ENCODE results near the gene ERC1. TPM values are rescaled to one million over a fixed set of nuclear protein-coding genes. Genes with fewer than 3 reads are reported as not detected.

Gene ERC1
- total RNA-seq, 2 experiments from 2014 or later, result 21.7 to 27.0 TPM

GRCh38 chr12:976644-977043 is 14.4 kb upstream of the ERC1 start:
- H3K4me3 Mint-ChIP-seq, result no peak overlapping the region
- H3K27ac Mint-ChIP-seq, result no peak overlapping the region
- intact Hi-C loops (cut with micrococcal nuclease), result no loop called here
- H3K9me3 Mint-ChIP-seq, result no peaks in the 10 kb centered on the region
- ChIA-PET CTCF (interaction anchor here (1.8 kb wide), 1 partner anchor 141 kb away, joined by 5 read pairs; no protein-coding TSS in a partner anchor), POLR2A (interaction anchor here (0.6 kb wide), 1 partner anchor 18 kb away, joined by 3 read pairs; no protein-coding TSS in a partner anchor)
- H3K27me3 Mint-ChIP-seq, result no peaks in the 10 kb centered on the region
- H3K4me1 Mint-ChIP-seq (ENCODE audit: low read depth), result peaks cover 3% of the 10 kb centered on the region
- ATAC-seq (no peak), DNase-seq (no peak)
- H3K36me3 Mint-ChIP-seq (ENCODE audit: low read depth), result no peaks in the 10 kb centered on the region
- TF ChIP-seq CTCF (IDR thresholded peaks at IDR 0.05), result no peak

GRCh38 chr12:977156-977555 is 13.9 kb upstream of the ERC1 start:
- CTCF ChIA-PET, result no interaction called here
- DNase-seq (no peak), ATAC-seq (no peak)
- peaks cover 3% of the 10 kb centered on the region for H3K4me1 Mint-ChIP-seq (ENCODE audit: low read depth)
- no peak for TF ChIP-seq CTCF (IDR thresholded peaks at IDR 0.05)
- no peaks in the 10 kb centered on the region for H3K9me3 Mint-ChIP-seq
- no peaks in the 10 kb centered on the region for H3K36me3 Mint-ChIP-seq (ENCODE audit: low read depth)
- H3K4me3 Mint-ChIP-seq, result no peak overlapping the region
- no peaks in the 10 kb centered on the region for H3K27me3 Mint-ChIP-seq
- H3K27ac Mint-ChIP-seq, result no peak overlapping the region
- intact Hi-C loops (cut with micrococcal nuclease), result no loop called here
- POLR2A ChIA-PET, result interaction anchor here (0.6 kb wide), 1 partner anchor 19 kb away, joined by 3 read pairs; no protein-coding TSS in a partner anchor

GRCh38 chr12:979349-979748 is 11.7 kb upstream of the ERC1 start:
- no peaks in the 10 kb centered on the region for H3K36me3 Mint-ChIP-seq (ENCODE audit: low read depth)
- ChIA-PET POLR2A (no interaction called here), CTCF (interaction anchor here (1.1 kb wide), 1 partner anchor 10 kb away, joined by 3 read pairs; no protein-coding TSS in a partner anchor)
- H3K9me3 Mint-ChIP-seq, result no peaks in the 10 kb centered on the region
- H3K4me1 Mint-ChIP-seq (ENCODE audit: low read depth), result peaks cover 3% of the 10 kb centered on the region
- TF ChIP-seq CTCF (IDR thresholded peaks at IDR 0.05), result no peak
- intact Hi-C loops (cut with micrococcal nuclease), result no loop called here
- H3K4me3 Mint-ChIP-seq, result no peak overlapping the region
- no peak for ATAC-seq
- no peak for DNase-seq
- H3K27me3 Mint-ChIP-seq, result no peaks in the 10 kb centered on the region
- H3K27ac Mint-ChIP-seq, result no peak overlapping the region

- no peak for TF ChIP-seq CTCF (IDR thresholded peaks at IDR 0.05)
- DNase-seq (no peak), ATAC-seq (no peak)
- H3K4me1 Mint-ChIP-seq (ENCODE audit: low read depth), result peaks cover 3% of the 10 kb centered on the region
- no peak overlapping the region for H3K27ac Mint-ChIP-seq
- CTCF ChIA-PET, result interaction anchor here (2.2 kb wide), 1 partner anchor 112 kb away, joined by 8 read pairs; no protein-coding TSS in a partner anchor
- POLR2A ChIA-PET, result interaction anchor here (1.3 kb wide), 1 partner anchor 9 kb away, joined by 3 read pairs; no protein-coding TSS in a partner anchor
- no peaks in the 10 kb centered on the region for H3K9me3 Mint-ChIP-seq
- intact Hi-C loops (cut with micrococcal nuclease), result no loop called here
- H3K36me3 Mint-ChIP-seq (ENCODE audit: low read depth), result no peaks in the 10 kb centered on the region
- H3K4me3 Mint-ChIP-seq, result no peak overlapping the region
- no peaks in the 10 kb centered on the region for H3K27me3 Mint-ChIP-seq
These were observed 9.7 kb upstream of the ERC1 start for GRCh38 chr12:981176-981828.

- no peak for TF ChIP-seq CTCF (IDR thresholded peaks at IDR 0.05)
- Mint-ChIP-seq H3K27ac (no peak overlapping the region), H3K4me3 (no peak overlapping the region), H3K9me3 (no peaks in the 10 kb centered on the region), H3K36me3 (ENCODE audit: low read depth) (peaks cover 2% of the 10 kb centered on the region), H3K4me1 (ENCODE audit: low read depth) (peaks cover 3% of the 10 kb centered on the region), H3K27me3 (no peaks in the 10 kb centered on the region)
- CTCF ChIA-PET, result interaction anchor here (2.2 kb wide), 1 partner anchor 111 kb away, joined by 8 read pairs; no protein-coding TSS in a partner anchor
- DNase-seq (no peak), ATAC-seq (no peak)
- intact Hi-C loops (cut with micrococcal nuclease), result no loop called here
- POLR2A ChIA-PET, result interaction anchor here (1.3 kb wide), 1 partner anchor 8 kb away, joined by 3 read pairs; no protein-coding TSS in a partner anchor
These were observed 9.1 kb upstream of the ERC1 start for GRCh38 chr12:981961-982360.

Measured in activated CD8-positive, alpha-beta T cell treated with anti-CD3 and anti-CD28 coated beads for 36 hours (primary cell).